H1 (cell line): ENCODE measurements around the gene SLC66A2. TPM values are rescaled to one million over a fixed set of nuclear protein-coding genes. Genes with fewer than 3 reads are reported as not detected.

Experiments used
- CTCF ChIA-PET: fragments of 300-600 bp; sonication (Branson Sonifier 250); formaldehyde crosslinking; loops from one replicate; lab custom pipeline; 2021; ENCODE audit not compliant: partially characterized antibody; lab: Charles Lee
- POLR2A ChIA-PET: fragments of 300-600 bp; sonication (Branson Sonifier 250); formaldehyde crosslinking; loops from one replicate; lab custom pipeline; 2021; ENCODE audit warnings: inconsistent platforms; ENCODE audit not compliant: partially characterized antibody; lab: Charles Lee
- DNase-seq, 2 experiments: peaks; one replicate each; pipeline versions ENCODE4 v3.0.0 to v3.0.0-alpha.2; 2010 to 2022; ENCODE audit warnings: low spot score in 2 of 2, low read depth in 1 of 2, mixed read lengths in 1 of 2
- FAIRE-seq: peaks from 2 replicates; lab custom pipeline; 2011; peaks lifted over from hg19 to GRCh38; lab: Jason Lieb, UNC
- H2AFZ ChIP-seq: 2 replicates; pipeline ENCODE4 v1.8.1; 2012; ENCODE audit warnings: low read length, inconsistent platforms
- H2AK5ac ChIP-seq: 2 replicates; pipeline ENCODE4 v1.6.1; 2013; ENCODE audit warnings: low read depth, low read length
- H2BK120ac ChIP-seq: replicated peaks from 2 replicates; pipeline ENCODE3; 2013; ENCODE audit warnings: low read depth, low read length, inconsistent platforms
- H2BK12ac ChIP-seq: 2 replicates; pipeline ENCODE4 v1.6.1; 2013; ENCODE audit warnings: low read depth, low read length
- H2BK15ac ChIP-seq: 2 replicates; pipeline ENCODE4 v1.6.1; 2013; ENCODE audit warnings: low read length
- H2BK20ac ChIP-seq: 2 replicates; pipeline ENCODE4 v1.6.1; 2013; ENCODE audit warnings: low read length
- H2BK5ac ChIP-seq: 2 replicates; pipeline ENCODE4 v1.6.1; 2013; ENCODE audit warnings: low read depth, low read length
- H3K14ac ChIP-seq: 2 replicates; pipeline ENCODE4 v1.6.1; 2013; ENCODE audit warnings: inconsistent platforms; ENCODE audit not compliant: insufficient read length
- H3K18ac ChIP-seq: 2 replicates; pipeline ENCODE4 v1.6.1; 2013; ENCODE audit warnings: low read length; ENCODE audit errors: extremely low read depth
- H3K23ac ChIP-seq: 2 replicates; pipeline ENCODE4 v1.6.1; 2013; ENCODE audit warnings: inconsistent platforms; ENCODE audit not compliant: insufficient read length
- H3K23me2 ChIP-seq: 2 replicates; pipeline ENCODE4 v1.6.1; 2013; ENCODE audit warnings: low read depth, low read length
- H3K27ac ChIP-seq: 2 replicates; pipeline ENCODE4 v1.6.1; 2011; ENCODE audit warnings: low read depth, low read length, inconsistent platforms
- H3K27me3 ChIP-seq, 4 experiments: replicated peaks in 1 of 4; 1 replicate in 1 of 4; 2 replicates in 3 of 4; pipeline versions ENCODE4 v1.6.1 to v1.8.1; 2011 to 2013; ENCODE audit warnings: low read length in 3 of 4, mild to moderate bottlenecking in 3 of 4, inconsistent platforms in 2 of 4, mixed read lengths in 2 of 4, moderate library complexity in 1 of 4; ENCODE audit not compliant: control insufficient read depth in 3 of 4, insufficient read depth in 3 of 4; ENCODE audit errors: extremely low read depth in 1 of 4
- H3K36me3 ChIP-seq, 4 experiments: 2 replicates each; pipeline versions ENCODE4 v1.6.1 to v1.8.1; 2011 to 2013; ENCODE audit warnings: mild to moderate bottlenecking in 4 of 4, low read length in 3 of 4, moderate library complexity in 2 of 4, control low read depth in 1 of 4, inconsistent platforms in 1 of 4; ENCODE audit not compliant: insufficient read depth in 4 of 4, control insufficient read depth in 2 of 4
- H3K4ac ChIP-seq: replicated peaks from 2 replicates; pipeline ENCODE3; 2013; ENCODE audit warnings: low read length, low read depth, mixed read lengths, inconsistent platforms; ENCODE audit not compliant: insufficient read length
- H3K4me1 ChIP-seq, 4 experiments: replicated peaks in 1 of 4; 1 replicate in 1 of 4; 2 replicates in 3 of 4; pipeline versions ENCODE4 v1.6.1 to v1.8.1; 2011 to 2013; ENCODE audit warnings: low read length in 3 of 4, inconsistent platforms in 2 of 4, mixed read lengths in 1 of 4; ENCODE audit not compliant: insufficient read depth in 4 of 4, control insufficient read depth in 3 of 4
- H3K4me2 ChIP-seq, 2 experiments: 2 replicates each; pipeline versions ENCODE4 v1.6.1 to v1.8.1; 2011 to 2013; ENCODE audit warnings: low read depth in 2 of 2, low read length in 2 of 2, control low read depth in 1 of 2, inconsistent platforms in 1 of 2, mild to moderate bottlenecking in 1 of 2; ENCODE audit not compliant: insufficient read depth in 1 of 2
- H3K4me3 ChIP-seq, 4 experiments: fragments of 200-600, 300-600 bp in 1 of 4; sonication (generic), shearing (Covaris generic), sonication (Bioruptor Twin) in 1 of 4; 2 replicates each; pipeline versions ENCODE4 v1.5.1 to v1.8.1; 2011 to 2016; ENCODE audit warnings: low read length in 4 of 4, low read depth in 3 of 4, control low read depth in 2 of 4, inconsistent platforms in 2 of 4, mild to moderate bottlenecking in 2 of 4, mixed read lengths in 1 of 4, moderate library complexity in 1 of 4; ENCODE audit not compliant: insufficient read depth in 2 of 4; ENCODE audit errors: extremely low read depth in 1 of 4
- H3K56ac ChIP-seq: replicated peaks from 2 replicates; pipeline ENCODE3; 2013; ENCODE audit warnings: low read depth, mild to moderate bottlenecking, mixed read lengths, low read length, inconsistent platforms; ENCODE audit not compliant: insufficient read length
- H3K79me1 ChIP-seq: 2 replicates; pipeline ENCODE4 v1.6.1; 2013; ENCODE audit warnings: low read depth, low read length, control low read depth
- H3K79me2 ChIP-seq, 2 experiments: 2 replicates each; pipeline versions ENCODE4 v1.6.1 to v1.8.1; 2012 to 2013; ENCODE audit warnings: low read length in 2 of 2, mild to moderate bottlenecking in 2 of 2, inconsistent platforms in 1 of 2; ENCODE audit not compliant: insufficient read depth in 2 of 2, control insufficient read depth in 1 of 2
- H3K9ac ChIP-seq, 4 experiments: replicated peaks in 1 of 4; 1 replicate in 1 of 4; 2 replicates in 3 of 4; pipeline versions ENCODE4 v1.6.1 to v1.8.1; 2011 to 2013; ENCODE audit warnings: low read depth in 3 of 4, low read length in 3 of 4, control low read depth in 2 of 4, mild to moderate bottlenecking in 2 of 4, moderate library complexity in 2 of 4, inconsistent platforms in 1 of 4; ENCODE audit errors: extremely low read depth in 1 of 4
- H3K9me3 ChIP-seq, 2 experiments: 2 replicates each; pipeline versions ENCODE4 v1.6.1 to v1.8.1; 2012 to 2013; ENCODE audit warnings: mild to moderate bottlenecking in 2 of 2, moderate library complexity in 2 of 2, control low read depth in 1 of 2, inconsistent platforms in 1 of 2, low read depth in 1 of 2, low read length in 1 of 2, mixed read lengths in 1 of 2; ENCODE audit not compliant: insufficient read depth in 2 of 2
- H4K20me1 ChIP-seq, 2 experiments: replicated peaks in 1 of 2; 2 replicates each; pipeline versions ENCODE3 to v1.8.1; 2011 to 2013; ENCODE audit warnings: inconsistent platforms in 2 of 2, low read length in 2 of 2, mild to moderate bottlenecking in 1 of 2; ENCODE audit not compliant: insufficient read depth in 2 of 2, control insufficient read depth in 1 of 2
- H4K5ac ChIP-seq: 2 replicates; pipeline ENCODE4 v1.6.1; 2013; ENCODE audit warnings: low read length, low read depth, mixed read lengths, inconsistent platforms; ENCODE audit not compliant: insufficient read length
- H4K8ac ChIP-seq: 2 replicates; pipeline ENCODE4 v1.8.0; 2013; ENCODE audit warnings: mild to moderate bottlenecking, moderate library complexity, low read length, inconsistent platforms; ENCODE audit not compliant: insufficient read depth; ENCODE audit errors: extremely low read depth
- H4K91ac ChIP-seq: replicated peaks from 2 replicates; pipeline ENCODE3; 2013; ENCODE audit warnings: low read length, mixed read lengths, inconsistent platforms; ENCODE audit not compliant: insufficient read length
- YY1 ChIP-seq: IDR thresholded peaks from 2 replicates; pipeline ENCODE4 v1.6.1; 2011; ENCODE audit warnings: low read depth, mild to moderate bottlenecking, low read length
- WGBS, 2 experiments: shearing (Covaris generic) in 1 of 2; methylation state at CpG; one replicate each; pipeline versions ENCODE4 v1.1.6 to v1.1.7; 2013 to 2015; ENCODE audit warnings: low lambda C conversion rate in 2 of 2, mixed read lengths in 2 of 2, inconsistent platforms in 1 of 2, low coverage in 1 of 2, missing lambda C conversion rate in 1 of 2; ENCODE audit not compliant: insufficient replicate concordance in 2 of 2, insufficient coverage in 1 of 2, insufficient read length in 1 of 2; ENCODE audit errors: extremely low coverage in 1 of 2, missing lambda C conversion rate in 1 of 2; 5-methylcytosine and 5-hydroxymethylcytosine counted together
- polyA plus RNA-seq, 7 experiments: library from polyadenylated mRNA; depleted of rRNA in 3 of 7; stranded (reverse) in 5 of 7; unstranded in 2 of 7; fragments of >200 nt in 5 of 7; fragments of 200-250 nt in 2 of 7; gene quantifications; 1 replicate in 5 of 7; 2 replicates in 1 of 7; 4 replicates in 1 of 7; pipeline versions ENCODE4 v1.2.1 to v1.2.3, GENCODE V29; 2011 to 2013; ENCODE audit warnings: missing spikeins in 2 of 7, mixed read lengths in 2 of 7
- total RNA-seq: library from RNA; stranded (reverse); fragmentation: NEBNext Ultra II Directional; extraction: Animal tissue kit (Norgen Biotek cat#: 25700); gene quantifications from 2 replicates; pipeline ENCODE4 v1.2.1, GENCODE V29; 2021

The SLC66A2 gene
- total and polyA plus RNA-seq, 2 of the 8 experiments (the other 6 are each of a cell fraction or from before 2014, with no cell fraction given), result 15.0 to 18.9 TPM

- POLR2A ChIA-PET, result interaction anchor here (0.6 to 1.6 kb wide), 3 partner anchors 10 to 22 kb away, joined by 3 to 5 read pairs (median 3); no protein-coding TSS in a partner anchor
- Histone ChIP-seq H3K4me1 (peaks cover 2 to 25% (median 22%) of the 10 kb centered on the region in 4 experiments; a peak in 6 of 7 replicates), H3K4me3 (no peak overlapping the region), H3K9ac (no peak overlapping the region), H3K79me1 (no peaks in the 10 kb centered on the region), H3K9me3 (no peaks in the 10 kb centered on the region), H3K4me2 (peak overlapping the region in 1 of 2 experiments; percentile 47; a peak in 1 of 4 replicates), H2BK20ac (no peak overlapping the region), H3K14ac (no peak overlapping the region), H3K18ac (no peak overlapping the region), H3K36me3 (no peaks in the 10 kb centered on the region), H3K23ac (no peak overlapping the region), H3K79me2 (no peaks in the 10 kb centered on the region), H2AFZ (no peak overlapping the region), H2BK5ac (no peak overlapping the region), H2BK15ac (no peak overlapping the region), H2AK5ac (no peak overlapping the region), H3K23me2 (peaks cover 2% of the 10 kb centered on the region; the same call in 1 of the 2 replicates), H4K91ac (no peak overlapping the region), H3K4ac (no peak overlapping the region), H2BK120ac (no peak overlapping the region), H4K5ac (no peak overlapping the region), H2BK12ac (no peak overlapping the region), H4K20me1 (peaks cover 2 to 10% of the 10 kb centered on the region in 2 experiments), H3K56ac (no peak overlapping the region), H3K27me3 (peaks cover 3 to 55% (median 48%) of the 10 kb centered on the region in 4 experiments), H4K8ac (0 out of 2 replicates have a peak overlapping the region, but pooled peaks have one; percentile 3), H3K27ac (no peak overlapping the region)
- FAIRE-seq (no peak), DNase-seq (no peak)
- TF ChIP-seq YY1, result no peak
- WGBS, 2 experiments, result 88% methylated on average over 16 of the region's 16 CpGs; no CpG with 5 or more reads in 1 of the 2 experiments
- CTCF ChIA-PET, result interaction anchor here (0.7 to 3.0 kb wide), 11 partner anchors 9 to 243 kb away, joined by 3 to 17 read pairs (median 3); partner anchors contain the start of gene SLC66A2
Observed at GRCh38 chr18:79960921-79961526, 9.6 kb upstream of the SLC66A2 start.
